ENCODE data around the gene CHL1. TPM values are rescaled to one million over a fixed set of nuclear protein-coding genes. Genes with fewer than 3 reads are reported as not detected.

CHL1 gene
- total RNA-seq, 1 experiment from 2014 or later: not detected

- H3K4me3 ChIP-seq: no peak overlapping the region
- BruUV-seq (replicated peaks): no TSS peak
- ChIA-PET POLR2A (ENCODE audit: unreplicated experiment) (no interaction called here), CTCF (no interaction called here)
- no peaks in the 10 kb centered on the region for H3K9me2 ChIP-seq (ENCODE audit: insufficient read depth)
- no peaks in the 10 kb centered on the region for H3F3A ChIP-seq (ENCODE audit: insufficient read depth, low read depth)
- no peaks in the 10 kb centered on the region for H3K79me2 ChIP-seq (ENCODE audit: low read depth)
- no peaks in the 10 kb centered on the region for H3K4me1 ChIP-seq (replicated peaks; ENCODE audit: insufficient read depth)
- intact Hi-C loops (cut with micrococcal nuclease; ENCODE audit: unreplicated experiment): no loop called here
- no peak overlapping the region for H3K27ac ChIP-seq
- H3K27me3 ChIP-seq (ENCODE audit: insufficient read depth, low read depth): peaks cover 3% of the 10 kb centered on the region; the same call in 1 of the 2 replicates
- H3K36me3 ChIP-seq (ENCODE audit: low read depth): no peaks in the 10 kb centered on the region
- H3K4me2 ChIP-seq: no peak overlapping the region
- no peak for TF ChIP-seq EZH2 (IDR thresholded peaks at IDR 0.05; ENCODE audit: low read depth)
- TF ChIP-seq, protein P1, sequence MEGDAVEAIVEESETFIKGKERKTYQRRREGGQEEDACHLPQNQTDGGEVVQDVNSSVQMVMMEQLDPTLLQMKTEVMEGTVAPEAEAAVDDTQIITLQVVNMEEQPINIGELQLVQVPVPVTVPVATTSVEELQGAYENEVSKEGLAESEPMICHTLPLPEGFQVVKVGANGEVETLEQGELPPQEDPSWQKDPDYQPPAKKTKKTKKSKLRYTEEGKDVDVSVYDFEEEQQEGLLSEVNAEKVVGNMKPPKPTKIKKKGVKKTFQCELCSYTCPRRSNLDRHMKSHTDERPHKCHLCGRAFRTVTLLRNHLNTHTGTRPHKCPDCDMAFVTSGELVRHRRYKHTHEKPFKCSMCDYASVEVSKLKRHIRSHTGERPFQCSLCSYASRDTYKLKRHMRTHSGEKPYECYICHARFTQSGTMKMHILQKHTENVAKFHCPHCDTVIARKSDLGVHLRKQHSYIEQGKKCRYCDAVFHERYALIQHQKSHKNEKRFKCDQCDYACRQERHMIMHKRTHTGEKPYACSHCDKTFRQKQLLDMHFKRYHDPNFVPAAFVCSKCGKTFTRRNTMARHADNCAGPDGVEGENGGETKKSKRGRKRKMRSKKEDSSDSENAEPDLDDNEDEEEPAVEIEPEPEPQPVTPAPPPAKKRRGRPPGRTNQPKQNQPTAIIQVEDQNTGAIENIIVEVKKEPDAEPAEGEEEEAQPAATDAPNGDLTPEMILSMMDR (conservative IDR thresholded peaks at IDR 0.05): no peak
- DNase-seq: no peak
- no peak overlapping the region for H2AFZ ChIP-seq
- no peaks in the 10 kb centered on the region for H3K9me3 ChIP-seq (ENCODE audit: insufficient read depth, low read depth)
- no peaks in the 10 kb centered on the region for H4K20me1 ChIP-seq (ENCODE audit: insufficient read depth)
These were observed 262.2 kb downstream of the CHL1 start for GRCh38 chr3:458653-459310.
